NB4 (cell line): Measurements from ENCODE around the gene TNFAIP6.
"Not testable (repeated sequence)": the region's sequence is repeated elsewhere in the genome, so short reads cannot be mapped to it uniquely, and the experiment has no call there.

ENCODE experiments used
- DNase-seq: peaks from one replicate; pipeline ENCODE4 v3.0.0; 2010; ENCODE audit warnings: low read depth
- H3K4me3 ChIP-seq: one replicate; pipeline ENCODE4 v1.5.1; 2011; ENCODE audit warnings: mild to moderate bottlenecking, low read depth, low read length, moderate library complexity
- MYC ChIP-seq: IDR thresholded peaks from 2 replicates; pipeline ENCODE4 v1.6.1; 2011; ENCODE audit warnings: low read depth, low read length
- POLR2A ChIP-seq: IDR thresholded peaks from 2 replicates; pipeline ENCODE4 v1.6.1; 2011; ENCODE audit warnings: mild to moderate bottlenecking; ENCODE audit not compliant: insufficient read length; ENCODE audit errors: extremely low read depth
- TF ChIP-seq, protein P1 (sequence below): IDR thresholded peaks from one replicate; pipeline ENCODE4 v1.5.1; 2012; ENCODE audit warnings: low read depth, low read length
- TF ChIP-seq, protein P2 (sequence below): IDR thresholded peaks from 2 replicates; pipeline ENCODE4 v1.6.1; 2011; ENCODE audit warnings: low read depth, low read length

The TNFAIP6 gene

DNA sequence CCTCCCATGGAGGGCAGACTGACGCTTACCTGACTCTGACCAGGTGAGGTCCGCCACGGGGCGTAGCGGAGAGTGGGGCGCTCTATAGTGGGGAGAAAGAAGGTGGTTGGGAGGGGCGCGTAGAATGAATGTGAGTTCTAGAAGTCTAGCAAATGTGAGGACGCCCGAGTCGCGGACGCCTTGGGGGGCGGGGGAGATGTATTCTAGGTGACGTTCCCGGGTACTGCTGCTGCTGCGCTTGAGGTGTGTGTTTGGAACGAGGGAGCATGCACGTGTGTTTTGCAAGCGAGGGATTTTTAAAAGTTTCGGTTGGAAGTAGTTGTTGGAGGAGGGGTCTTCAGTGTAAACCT is 53.1 kb downstream of the TNFAIP6 start:
- DNase-seq, result peak; percentile 69

DNA sequence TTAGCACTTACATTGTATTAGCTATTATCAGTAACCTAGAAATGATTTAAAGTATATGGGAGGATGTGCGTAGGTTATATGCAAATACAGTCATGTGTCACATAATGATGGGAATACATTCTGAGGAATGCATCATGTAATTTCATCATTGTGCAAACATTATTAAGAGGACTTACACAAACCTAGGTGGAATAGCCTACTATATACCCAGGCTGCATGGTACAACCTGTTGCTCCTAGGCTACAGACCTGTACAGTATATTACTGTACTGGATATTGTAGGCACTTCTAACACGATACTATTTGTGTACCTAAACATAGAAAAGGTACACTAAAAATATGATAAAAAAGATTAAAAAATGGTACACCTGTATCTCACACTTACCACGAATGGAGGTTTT is 60.3 kb downstream of the TNFAIP6 start:
- TF ChIP-seq POLR2A (no peak), MYC (no peak)
- TF ChIP-seq, protein P1, sequence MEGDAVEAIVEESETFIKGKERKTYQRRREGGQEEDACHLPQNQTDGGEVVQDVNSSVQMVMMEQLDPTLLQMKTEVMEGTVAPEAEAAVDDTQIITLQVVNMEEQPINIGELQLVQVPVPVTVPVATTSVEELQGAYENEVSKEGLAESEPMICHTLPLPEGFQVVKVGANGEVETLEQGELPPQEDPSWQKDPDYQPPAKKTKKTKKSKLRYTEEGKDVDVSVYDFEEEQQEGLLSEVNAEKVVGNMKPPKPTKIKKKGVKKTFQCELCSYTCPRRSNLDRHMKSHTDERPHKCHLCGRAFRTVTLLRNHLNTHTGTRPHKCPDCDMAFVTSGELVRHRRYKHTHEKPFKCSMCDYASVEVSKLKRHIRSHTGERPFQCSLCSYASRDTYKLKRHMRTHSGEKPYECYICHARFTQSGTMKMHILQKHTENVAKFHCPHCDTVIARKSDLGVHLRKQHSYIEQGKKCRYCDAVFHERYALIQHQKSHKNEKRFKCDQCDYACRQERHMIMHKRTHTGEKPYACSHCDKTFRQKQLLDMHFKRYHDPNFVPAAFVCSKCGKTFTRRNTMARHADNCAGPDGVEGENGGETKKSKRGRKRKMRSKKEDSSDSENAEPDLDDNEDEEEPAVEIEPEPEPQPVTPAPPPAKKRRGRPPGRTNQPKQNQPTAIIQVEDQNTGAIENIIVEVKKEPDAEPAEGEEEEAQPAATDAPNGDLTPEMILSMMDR, result no peak
- TF ChIP-seq, protein P2, sequence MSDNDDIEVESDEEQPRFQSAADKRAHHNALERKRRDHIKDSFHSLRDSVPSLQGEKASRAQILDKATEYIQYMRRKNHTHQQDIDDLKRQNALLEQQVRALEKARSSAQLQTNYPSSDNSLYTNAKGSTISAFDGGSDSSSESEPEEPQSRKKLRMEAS, result no peak
- no peak for DNase-seq
- no peak overlapping the region for H3K4me3 ChIP-seq

More for the DNA sequence above, 53.1 kb downstream of the TNFAIP6 start:
- H3K4me3 ChIP-seq, result peak overlapping the region; percentile 80
- TF ChIP-seq POLR2A, result no peak
- peak; percentile 51 for TF ChIP-seq MYC
- TF ChIP-seq, protein P2, result peak; percentile 71; the same call in 1 of the 2 replicates

DNA sequence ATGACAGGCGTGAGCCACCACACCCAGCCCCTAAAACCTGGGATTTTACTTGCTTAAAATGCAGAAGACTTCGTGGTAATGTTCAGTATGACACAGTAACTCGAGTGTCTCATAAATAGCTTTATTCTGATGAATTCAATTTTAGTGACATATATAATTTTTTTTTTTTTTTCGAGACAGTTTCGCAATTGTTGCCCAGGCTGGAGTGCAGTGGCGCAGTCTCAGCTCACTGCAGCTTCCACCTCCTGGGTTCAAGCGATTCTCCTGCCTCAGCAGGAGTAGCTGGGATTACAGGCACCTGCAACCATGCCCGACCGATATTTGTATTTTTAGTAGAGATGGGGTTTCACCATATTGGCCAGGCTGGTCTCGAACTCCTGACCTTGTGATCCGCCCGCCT is 64.3 kb downstream of the TNFAIP6 start:
- DNase-seq, H3K4me3 ChIP-seq: not testable (repeated sequence)

DNA sequence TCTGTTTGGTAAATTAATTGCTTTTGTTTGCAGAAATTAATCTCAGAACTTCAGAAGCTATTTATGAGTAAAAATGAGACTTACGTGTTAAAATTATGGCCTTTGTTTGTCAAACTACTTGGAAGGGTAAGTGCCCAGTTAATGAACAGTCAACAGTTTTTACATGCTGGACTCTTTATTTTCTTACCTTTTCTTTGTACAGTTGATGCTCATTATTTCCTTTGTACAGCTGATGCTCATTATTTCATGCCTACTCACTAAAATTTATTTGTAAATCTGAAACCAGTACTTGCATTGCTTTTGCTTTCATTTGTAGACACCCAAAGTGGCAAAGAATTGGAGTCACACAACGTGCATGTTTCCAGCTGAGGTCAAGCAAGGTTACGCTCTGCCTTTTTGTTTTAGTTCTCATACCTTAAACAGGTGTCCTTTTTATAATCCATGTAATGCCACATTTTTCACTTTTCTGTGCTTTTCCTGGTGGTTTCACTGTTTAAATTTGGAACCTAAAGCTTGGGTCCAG is 65.6 kb downstream of the TNFAIP6 start:
- TF ChIP-seq POLR2A, result no peak
- TF ChIP-seq, protein P1, result no peak
- TF ChIP-seq, protein P2, result no peak
- no peak for TF ChIP-seq MYC
- DNase-seq, result no peak
- no peak overlapping the region for H3K4me3 ChIP-seq

DNA sequence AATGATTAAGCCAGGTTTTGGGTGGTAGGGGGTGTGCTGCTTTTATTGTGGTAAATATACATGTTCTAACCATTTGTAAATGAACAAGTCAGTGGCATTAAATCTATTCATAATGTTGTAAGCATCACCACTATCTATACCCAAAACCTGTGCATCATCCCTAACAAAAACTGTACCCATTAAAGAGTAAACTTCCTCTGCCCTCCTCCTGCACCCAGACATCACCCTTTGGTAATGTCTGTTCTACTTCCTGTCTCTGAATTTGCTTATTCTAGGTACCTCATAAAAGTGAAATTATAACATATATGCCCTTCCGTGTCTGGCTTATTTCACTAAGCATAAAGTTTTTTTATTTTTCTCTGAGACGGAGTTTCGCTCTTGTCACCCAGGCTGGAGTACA is 66.4 kb downstream of the TNFAIP6 start:
- H3K4me3 ChIP-seq, result no peak overlapping the region
- DNase-seq, result no peak
- TF ChIP-seq, protein P2, result no peak
- TF ChIP-seq, protein P1, result no peak
- no peak for TF ChIP-seq POLR2A
- no peak for TF ChIP-seq MYC
